ENCODE measurements around the gene ATXN3. TPM values are rescaled to one million over a fixed set of nuclear protein-coding genes. Genes with fewer than 3 reads are reported as not detected.
"Not testable (repeated sequence)": the region's sequence is repeated elsewhere in the genome, so short reads cannot be mapped to it uniquely, and the experiment has no call there.

Gene ATXN3
- total RNA-seq, 1 experiment from 2014 or later, result 27.6 TPM

DNA sequence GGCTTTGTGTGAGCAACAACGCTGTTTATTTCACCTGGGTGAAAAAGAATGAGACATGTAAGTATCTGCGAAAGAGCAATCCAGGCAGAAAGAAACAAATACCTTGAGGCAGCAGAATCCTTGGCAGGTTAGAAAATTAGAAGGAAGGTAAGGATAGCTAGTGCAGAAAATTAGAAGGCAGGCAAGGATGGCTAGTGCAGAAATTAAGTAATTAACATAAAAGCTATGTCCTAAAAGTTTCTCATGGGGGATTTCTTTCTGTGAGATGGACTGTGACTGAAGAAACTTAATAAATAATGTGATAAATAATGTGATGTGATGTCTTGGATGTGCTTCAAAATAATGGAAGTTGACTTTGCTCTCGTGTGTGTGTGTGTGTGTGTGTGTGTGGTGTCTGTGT lies 56.6 kb downstream of the ATXN3 start:
- RAD21 ChIA-PET (ENCODE audit: low non-redundant PET in 1 of 2, low total read pairs in 2 of 2, uncharacterized antibody in 2 of 2, unreplicated experiment in 2 of 2), result no interaction called here

GRCh38 chr14:92049221-92049620 lies 57.2 kb downstream of the ATXN3 start:
- ATAC-seq; DNase-seq (ENCODE audit: low read depth, low spot score); H3K9me3 ChIP-seq (ENCODE audit: control insufficient read depth in 1 of 2, insufficient read depth in 1 of 2, low read depth in 1 of 2, low read length in 2 of 2); H3K9ac ChIP-seq (ENCODE audit: low read length); H3K4me3 ChIP-seq (replicated peaks in 1 of 2; ENCODE audit: low read depth in 1 of 2, low read length in 2 of 2); POLR2A ChIA-PET; CTCF ChIA-PET; H3K4me1 ChIP-seq (ENCODE audit: control insufficient read depth in 1 of 2, insufficient read depth in 2 of 2, low read length in 2 of 2); BruUV-seq (replicated peaks); H2AFZ ChIP-seq (ENCODE audit: low read depth, low read length, poor library complexity, severe bottlenecking); H3K27ac ChIP-seq (ENCODE audit: low read depth, low read length); intact Hi-C loops (cut with micrococcal nuclease); H3K27me3 ChIP-seq (ENCODE audit: insufficient read depth, low read length); H3K36me3 ChIP-seq (ENCODE audit: control insufficient read depth in 1 of 2, insufficient read depth in 2 of 2, low read length in 2 of 2); RAD21 ChIA-PET (ENCODE audit: low non-redundant PET in 1 of 2, low total read pairs in 2 of 2, uncharacterized antibody in 2 of 2, unreplicated experiment in 2 of 2); H3K9me2 ChIP-seq (ENCODE audit: insufficient read depth); H3K79me2 ChIP-seq (ENCODE audit: insufficient read depth, low read length); H4K20me1 ChIP-seq (ENCODE audit: insufficient read depth); H3K4me2 ChIP-seq (ENCODE audit: low read length): not testable (repeated sequence)

More for the DNA sequence above, 56.6 kb downstream of the ATXN3 start:
- TF ChIP-seq EZH2phosphoT487 (IDR thresholded peaks at IDR 0.05; ENCODE audit: borderline replicate concordance) (no peak), POLR2AphosphoS5 (IDR thresholded peaks at IDR 0.05; ENCODE audit: low read depth, low read length) (no peak), SIN3A (IDR thresholded peaks at IDR 0.05; ENCODE audit: low read depth) (no peak), ZNF274 (IDR thresholded peaks at IDR 0.05; ENCODE audit: low read depth, low read length) (no peak), ZFX (IDR thresholded peaks at IDR 0.05) (no peak), FOSL1 (IDR thresholded peaks at IDR 0.05; ENCODE audit: low read depth) (no peak)
- Histone ChIP-seq H3K4me1 (ENCODE audit: control insufficient read depth in 1 of 2, insufficient read depth in 2 of 2, low read length in 2 of 2) (no peaks in the 10 kb centered on the region), H3K9ac (ENCODE audit: low read length) (no peak overlapping the region), H3K36me3 (ENCODE audit: control insufficient read depth in 1 of 2, insufficient read depth in 2 of 2, low read length in 2 of 2) (no peaks in the 10 kb centered on the region; a peak in 1 of 4 replicates), H3K4me3 (replicated peaks in 1 of 2; ENCODE audit: low read depth in 1 of 2, low read length in 2 of 2) (no peak overlapping the region), H3K79me2 (ENCODE audit: insufficient read depth, low read length) (no peaks in the 10 kb centered on the region), H2AFZ (ENCODE audit: low read depth, low read length, poor library complexity, severe bottlenecking) (no peak overlapping the region), H3K9me2 (ENCODE audit: insufficient read depth) (no peaks in the 10 kb centered on the region), H4K20me1 (ENCODE audit: insufficient read depth) (no peaks in the 10 kb centered on the region), H3K27me3 (ENCODE audit: insufficient read depth, low read length) (no peaks in the 10 kb centered on the region), H3K27ac (ENCODE audit: low read depth, low read length) (no peak overlapping the region), H3K4me2 (ENCODE audit: low read length) (no peak overlapping the region), H3K9me3 (ENCODE audit: control insufficient read depth in 1 of 2, insufficient read depth in 1 of 2, low read depth in 1 of 2, low read length in 2 of 2) (no peaks in the 10 kb centered on the region; a peak in 1 of 4 replicates)
- intact Hi-C loops (cut with micrococcal nuclease), result no loop called here
- DNase-seq (ENCODE audit: low read depth, low spot score), result no peak
- no TSS peak for BruUV-seq (replicated peaks)
- POLR2A ChIA-PET, result no interaction called here
- no peak for ATAC-seq
- CTCF ChIA-PET, result no interaction called here
